HG02610 (cell line): ENCODE data around the gene OLIG2.

Experiments used
- ATAC-seq: cut with Tn5 transposase; IDR thresholded peaks from one replicate; pipeline ENCODE4 v1.9.1; 2021; ENCODE audit warnings: mild to moderate bottlenecking, moderate library complexity; ENCODE audit not compliant: unreplicated experiment

Gene OLIG2

GRCh38 chr21:33019885-33020557, 5.7 kb upstream of the OLIG2 start:
- no peak for ATAC-seq

GRCh38 chr21:33020558-33021100, 5.1 kb upstream of the OLIG2 start:
- no peak for ATAC-seq

- ATAC-seq, result no peak
Observed at GRCh38 chr21:33021150-33021549, 4.6 kb upstream of the OLIG2 start.

- no peak for ATAC-seq
Observed at GRCh38 chr21:33021667-33022066, 4.1 kb upstream of the OLIG2 start.

- no peak for ATAC-seq
Observed at GRCh38 chr21:33022489-33022827, 3.3 kb upstream of the OLIG2 start.

GRCh38 chr21:33022828-33023573, 2.7 kb upstream of the OLIG2 start:
- ATAC-seq, result no peak

GRCh38 chr21:33023574-33024200, 2.0 kb upstream of the OLIG2 start:
- no peak for ATAC-seq

- no peak for ATAC-seq
Observed at GRCh38 chr21:33024201-33025103, 1.3 kb upstream of the OLIG2 start.

- no peak for ATAC-seq
Observed at GRCh38 chr21:33025106-33025488, 638 bp upstream of the OLIG2 start.

- no peak for ATAC-seq
Observed at GRCh38 chr21:33026443-33026858, 716 bp downstream of the OLIG2 start.

- ATAC-seq, result no peak
Observed at GRCh38 chr21:33026878-33027400, 1.2 kb downstream of the OLIG2 start.

GRCh38 chr21:33027401-33028286, 1.9 kb downstream of the OLIG2 start:
- ATAC-seq, result no peak

GRCh38 chr21:33028287-33028670, 2.5 kb downstream of the OLIG2 start:
- no peak for ATAC-seq

GRCh38 chr21:33028773-33029384, 3.1 kb downstream of the OLIG2 start:
- ATAC-seq, result no peak

- no peak for ATAC-seq
Observed at GRCh38 chr21:33029385-33029921, 3.7 kb downstream of the OLIG2 start.

- no peak for ATAC-seq
Observed at GRCh38 chr21:33029975-33030461, 4.3 kb downstream of the OLIG2 start.

- ATAC-seq, result no peak
Observed at GRCh38 chr21:33030633-33031032, 4.9 kb downstream of the OLIG2 start.

GRCh38 chr21:33031152-33031911, 5.6 kb downstream of the OLIG2 start:
- ATAC-seq, result no peak
